ENCODE measurements around the gene UNC93A.

UNC93A gene

GRCh38 chr6:167341038-167341583 lies 50.0 kb downstream of the UNC93A start:
- no peak overlapping the region for H3K4me3 ChIP-seq (ENCODE audit: low read depth, low read length)
- H3K27me3 ChIP-seq = no peaks in the 10 kb centered on the region
- TF ChIP-seq CTCF (IDR thresholded peaks at IDR 0.05; ENCODE audit: low read depth, low read length) = no peak
- DNase-seq = no peak
- no peaks in the 10 kb centered on the region for H3K4me1 ChIP-seq
- H3K9me3 ChIP-seq = no peaks in the 10 kb centered on the region
- no peaks in the 10 kb centered on the region for H3K36me3 ChIP-seq

GRCh38 chr6:167341665-167342655 lies 50.8 kb downstream of the UNC93A start:
- H3K36me3 ChIP-seq = no peaks in the 10 kb centered on the region

GRCh38 chr6:167342879-167343610 lies 51.9 kb downstream of the UNC93A start:
- H3K4me1 ChIP-seq = no peaks in the 10 kb centered on the region

More at GRCh38 chr6:167341665-167342655, 50.8 kb downstream of the UNC93A start:
- Histone ChIP-seq H3K9me3 (no peaks in the 10 kb centered on the region), H3K4me3 (ENCODE audit: low read depth, low read length) (no peak overlapping the region), H3K4me1 (no peaks in the 10 kb centered on the region), H3K27me3 (no peaks in the 10 kb centered on the region)
- TF ChIP-seq CTCF (IDR thresholded peaks at IDR 0.05; ENCODE audit: low read depth, low read length) = no peak
- DNase-seq = no peak

GRCh38 chr6:167345348-167345747 lies 54.2 kb downstream of the UNC93A start:
- no peaks in the 10 kb centered on the region for H3K9me3 ChIP-seq
- H3K4me1 ChIP-seq = no peaks in the 10 kb centered on the region
- no peak overlapping the region for H3K4me3 ChIP-seq (ENCODE audit: low read depth, low read length)
- DNase-seq = no peak
- TF ChIP-seq CTCF (IDR thresholded peaks at IDR 0.05; ENCODE audit: low read depth, low read length) = no peak
- H3K36me3 ChIP-seq = no peaks in the 10 kb centered on the region
- H3K27me3 ChIP-seq = no peaks in the 10 kb centered on the region

More at GRCh38 chr6:167342879-167343610, 51.9 kb downstream of the UNC93A start:
- H3K27me3 ChIP-seq = no peaks in the 10 kb centered on the region
- no peak overlapping the region for H3K4me3 ChIP-seq (ENCODE audit: low read depth, low read length)
- no peaks in the 10 kb centered on the region for H3K36me3 ChIP-seq
- TF ChIP-seq CTCF (IDR thresholded peaks at IDR 0.05; ENCODE audit: low read depth, low read length) = no peak
- no peaks in the 10 kb centered on the region for H3K9me3 ChIP-seq
- DNase-seq = no peak

- H3K36me3 ChIP-seq = no peaks in the 10 kb centered on the region
These were observed 54.8 kb downstream of the UNC93A start for GRCh38 chr6:167345960-167346359.

More at GRCh38 chr6:167345960-167346359, 54.8 kb downstream of the UNC93A start:
- H3K9me3 ChIP-seq = no peaks in the 10 kb centered on the region
- no peak for TF ChIP-seq CTCF (IDR thresholded peaks at IDR 0.05; ENCODE audit: low read depth, low read length)
- no peaks in the 10 kb centered on the region for H3K27me3 ChIP-seq
- H3K4me1 ChIP-seq = no peaks in the 10 kb centered on the region
- DNase-seq = no peak
- H3K4me3 ChIP-seq (ENCODE audit: low read depth, low read length) = no peak overlapping the region

All from BE2C (cell line).